VCaP (cell line): ENCODE data around the gene QSOX2.

Experiments
- H3K27ac ChIP-seq: fragments of 450-650 bp; 2 replicates; pipeline ENCODE4 v1.5.1; 2017
- CTCF ChIP-seq: fragments of 450-650 bp; conservative IDR thresholded peaks from 2 replicates; pipeline ENCODE4 v1.5.1; 2017; ENCODE audit warnings: mild to moderate bottlenecking, moderate library complexity

The QSOX2 gene

GRCh38 chr9:136189394-136190236, 56.0 kb downstream of the QSOX2 start:
- no peak overlapping the region for H3K27ac ChIP-seq
- TF ChIP-seq CTCF, result no peak

- no peak overlapping the region for H3K27ac ChIP-seq
Observed at GRCh38 chr9:136187683-136188586, 57.7 kb downstream of the QSOX2 start.

GRCh38 chr9:136187197-136187596, 58.4 kb downstream of the QSOX2 start:
- TF ChIP-seq CTCF, result no peak
- H3K27ac ChIP-seq, result no peak overlapping the region

More at GRCh38 chr9:136187683-136188586, 57.7 kb downstream of the QSOX2 start:
- no peak for TF ChIP-seq CTCF

- TF ChIP-seq CTCF, result no peak
- H3K27ac ChIP-seq, result no peak overlapping the region
Observed at GRCh38 chr9:136186386-136186785, 59.2 kb downstream of the QSOX2 start.

- no peak overlapping the region for H3K27ac ChIP-seq
- TF ChIP-seq CTCF, result no peak
Observed at GRCh38 chr9:136185596-136186366, 59.8 kb downstream of the QSOX2 start.

- TF ChIP-seq CTCF, result no peak
- H3K27ac ChIP-seq, result no peak overlapping the region
Observed at GRCh38 chr9:136185066-136185465, 60.5 kb downstream of the QSOX2 start.
